Measurements from ENCODE around the gene SLC6A1. TPM values are rescaled to one million over a fixed set of nuclear protein-coding genes. Genes with fewer than 3 reads are reported as not detected.

Gene SLC6A1
- total and polyA plus RNA-seq, 12 donors = 0.55 to 2.7 (median 1.7) TPM

- no peak for TF ChIP-seq CTCF (IDR thresholded peaks at IDR 0.05)
- intact Hi-C loops (cut with DNase I) = no loop called here
- H3K4me3 ChIP-seq = no peak overlapping the region
- DNase-seq (no peak), ATAC-seq (no peak)
- peaks cover 0 to 8% (median 0%) of the 10 kb centered on the region in 9 donors for H3K36me3 ChIP-seq
- 54 to 56% methylated on average over 5 of the region's 5 CpGs for WGBS, 2 donors
- H3K4me1 ChIP-seq = no peaks in the 10 kb centered on the region
- peaks cover 0 to 42% (median 16%) of the 10 kb centered on the region in 7 donors for H3K27me3 ChIP-seq
- H3K27ac ChIP-seq = no peak overlapping the region
- H3K9me3 ChIP-seq = no peaks in the 10 kb centered on the region
These were observed 41.9 kb downstream of the SLC6A1 start for GRCh38 chr3:11034309-11034985.

- WGBS, 2 donors = 78 to 81% methylated on average over 19 of the region's 19 CpGs
- DNase-seq = no peak
- H3K4me1 ChIP-seq = no peaks in the 10 kb centered on the region
- H3K27ac ChIP-seq = no peak overlapping the region
- no peak for TF ChIP-seq CTCF (IDR thresholded peaks at IDR 0.05)
- intact Hi-C loops (cut with DNase I) = no loop called here
- H3K4me3 ChIP-seq = no peak overlapping the region
- H3K9me3 ChIP-seq = no peaks in the 10 kb centered on the region
- H3K36me3 ChIP-seq = peaks cover 0 to 7% (median 0%) of the 10 kb centered on the region in 9 donors
- H3K27me3 ChIP-seq = peaks cover 0 to 56% (median 31%) of the 10 kb centered on the region in 7 donors
- ATAC-seq = no peak
These were observed 43.4 kb downstream of the SLC6A1 start for GRCh38 chr3:11035757-11036505.

- Histone ChIP-seq H3K4me1 (no peaks in the 10 kb centered on the region), H3K4me3 (peak overlapping the region in 4 of 10 donors; percentile 8 to 26 (median 20)), H3K27ac (no peak overlapping the region), H3K9me3 (no peaks in the 10 kb centered on the region), H3K36me3 (peaks cover 0 to 7% (median 0%) of the 10 kb centered on the region in 9 donors), H3K27me3 (peaks cover 0 to 62% (median 36%) of the 10 kb centered on the region in 7 donors)
- 54 to 57% methylated on average over 24 of the region's 24 CpGs for WGBS, 2 donors
- intact Hi-C loops (cut with DNase I) = no loop called here
- no peak for TF ChIP-seq CTCF (IDR thresholded peaks at IDR 0.05)
- DNase-seq (no peak), ATAC-seq (peak in 2 of 8 donors; percentile 29 to 48)
These were observed 44.8 kb downstream of the SLC6A1 start for GRCh38 chr3:11037241-11037873.

GRCh38 chr3:11037976-11038375 is 45.4 kb downstream of the SLC6A1 start:
- Histone ChIP-seq H3K27ac (no peak overlapping the region), H3K4me1 (no peaks in the 10 kb centered on the region), H3K4me3 (no peak overlapping the region), H3K27me3 (peaks cover 0 to 69% (median 37%) of the 10 kb centered on the region in 7 donors), H3K9me3 (no peaks in the 10 kb centered on the region), H3K36me3 (peaks cover 0 to 7% (median 0%) of the 10 kb centered on the region in 9 donors)
- DNase-seq = no peak
- WGBS, 2 donors = 86 to 89% methylated on average over 11 of the region's 11 CpGs
- ATAC-seq = no peak
- no peak for TF ChIP-seq CTCF (IDR thresholded peaks at IDR 0.05)
- intact Hi-C loops (cut with DNase I) = no loop called here
